Ishikawa (cell line): ENCODE measurements around the gene FCN3.

Experiments
- CEBPB ChIP-seq: IDR thresholded peaks from 2 replicates; pipeline ENCODE4 v1.6.1; 2012
- CREB1 ChIP-seq: IDR thresholded peaks from 2 replicates; pipeline ENCODE4 v1.6.1; 2012; ENCODE audit warnings: low read depth
- EGR1 ChIP-seq: IDR thresholded peaks from 2 replicates; pipeline ENCODE4 v1.6.1; 2012
- EP300 ChIP-seq: IDR thresholded peaks from 2 replicates; pipeline ENCODE4 v1.6.1; 2012; ENCODE audit warnings: borderline replicate concordance
- FOXM1 ChIP-seq: IDR thresholded peaks from 2 replicates; pipeline ENCODE4 v1.6.1; 2012; ENCODE audit warnings: low read depth, borderline replicate concordance
- MAX ChIP-seq: IDR thresholded peaks from 2 replicates; pipeline ENCODE4 v1.6.1; 2012
- NFIC ChIP-seq: IDR thresholded peaks from 2 replicates; pipeline ENCODE4 v1.6.1; 2012
- RAD21 ChIP-seq: IDR thresholded peaks from 2 replicates; pipeline ENCODE4 v1.6.1; 2012; ENCODE audit warnings: low read depth
- REST ChIP-seq: IDR thresholded peaks from 2 replicates; pipeline ENCODE4 v1.6.1; 2012; ENCODE audit warnings: low read depth, mild to moderate bottlenecking
- TAF1 ChIP-seq: IDR thresholded peaks from 2 replicates; pipeline ENCODE4 v1.6.1; 2012; ENCODE audit warnings: low read depth, mild to moderate bottlenecking
- TCF12 ChIP-seq: IDR thresholded peaks from 2 replicates; pipeline ENCODE4 v1.6.1; 2012; ENCODE audit warnings: low read depth
- TEAD4 ChIP-seq: IDR thresholded peaks from 2 replicates; pipeline ENCODE4 v1.6.1; 2012
- USF1 ChIP-seq: IDR thresholded peaks from 2 replicates; pipeline ENCODE4 v1.6.1; 2012
- YY1 ChIP-seq: IDR thresholded peaks from 2 replicates; pipeline ENCODE4 v1.6.1; 2012; ENCODE audit warnings: low read depth
- ZBTB7A ChIP-seq: IDR thresholded peaks from 2 replicates; pipeline ENCODE4 v1.6.1; 2012; ENCODE audit warnings: low read depth

The FCN3 gene

GRCh38 chr1:27364696-27365371 is 9.8 kb downstream of the FCN3 start:
- TF ChIP-seq REST (no peak), EP300 (no peak), RAD21 (no peak), TAF1 (no peak), USF1 (no peak), TCF12 (no peak), MAX (no peak), EGR1 (no peak), CREB1 (no peak), ZBTB7A (no peak), NFIC (no peak), CEBPB (no peak), FOXM1 (no peak), YY1 (no peak), TEAD4 (no peak)

- no peak for TF ChIP-seq REST
- no peak for TF ChIP-seq YY1
- TF ChIP-seq CREB1, result no peak
- no peak for TF ChIP-seq TCF12
- TF ChIP-seq FOXM1, result no peak
- no peak for TF ChIP-seq CEBPB
- TF ChIP-seq NFIC, result no peak
- no peak for TF ChIP-seq EGR1
- no peak for TF ChIP-seq TEAD4
- TF ChIP-seq TAF1, result no peak
- no peak for TF ChIP-seq USF1
- no peak for TF ChIP-seq RAD21
- no peak for TF ChIP-seq ZBTB7A
- TF ChIP-seq EP300, result no peak
- no peak for TF ChIP-seq MAX
Observed at GRCh38 chr1:27363766-27364695, 10.6 kb downstream of the FCN3 start.

- no peak for TF ChIP-seq MAX
- no peak for TF ChIP-seq FOXM1
- TF ChIP-seq NFIC, result no peak
- TF ChIP-seq REST, result no peak
- TF ChIP-seq USF1, result no peak
- no peak for TF ChIP-seq CREB1
- no peak for TF ChIP-seq EP300
- no peak for TF ChIP-seq ZBTB7A
- no peak for TF ChIP-seq TCF12
- TF ChIP-seq CEBPB, result no peak
- TF ChIP-seq EGR1, result no peak
- no peak for TF ChIP-seq TAF1
- no peak for TF ChIP-seq RAD21
- TF ChIP-seq YY1, result no peak
- no peak for TF ChIP-seq TEAD4
Observed at GRCh38 chr1:27361553-27361952, 13.1 kb downstream of the FCN3 start.
